NCI-H345 (cell line): Measurements from ENCODE around the gene DCBLD2.

Source experiments
- DNase-seq: peaks from one replicate; lab custom pipeline; 2025; lab: John Stamatoyannopoulos, UW

Gene DCBLD2

GRCh38 chr3:98768961-98769360 is 132.5 kb downstream of the DCBLD2 start:
- DNase-seq = no peak

- DNase-seq = no peak
Observed at GRCh38 chr3:98766924-98767323, 134.6 kb downstream of the DCBLD2 start.

GRCh38 chr3:98765721-98766120 is 135.8 kb downstream of the DCBLD2 start:
- DNase-seq = no peak

- DNase-seq = no peak
Observed at GRCh38 chr3:98764472-98764884, 137.0 kb downstream of the DCBLD2 start.

- no peak for DNase-seq
Observed at GRCh38 chr3:98763819-98764418, 137.6 kb downstream of the DCBLD2 start.

- DNase-seq = no peak
Observed at GRCh38 chr3:98763076-98763475, 138.4 kb downstream of the DCBLD2 start, which contains the start of gene ST3GAL6. Gene ST3GAL6 (plus strand): TSS chr3:98763340. CDS start chr3:98768441, 5,101 bp downstream.

- no peak for DNase-seq
Observed at GRCh38 chr3:98761643-98762229, 139.8 kb downstream of the DCBLD2 start.

- DNase-seq = no peak
Observed at GRCh38 chr3:98759629-98760028, 141.9 kb downstream of the DCBLD2 start.

- DNase-seq = no peak
Observed at GRCh38 chr3:98755601-98756000, 145.9 kb downstream of the DCBLD2 start.

GRCh38 chr3:98754483-98754882 is 147.0 kb downstream of the DCBLD2 start:
- no peak for DNase-seq

- DNase-seq = no peak
Observed at GRCh38 chr3:98750276-98750919, 151.1 kb downstream of the DCBLD2 start.

GRCh38 chr3:98746882-98747281 is 154.6 kb downstream of the DCBLD2 start:
- no peak for DNase-seq

- DNase-seq = no peak
Observed at GRCh38 chr3:98746122-98746521, 155.4 kb downstream of the DCBLD2 start.
